Right atrium auricular region (tissue), 2 donors: ENCODE data around the gene SNAPC4. TPM values are rescaled to one million over a fixed set of nuclear protein-coding genes. Genes with fewer than 3 reads are reported as not detected.

Experiments
- DNase-seq: peaks from one replicate; pipeline ENCODE4 v3.0.0-alpha.2; 2019; ENCODE audit warnings: low spot score
- H3K27ac ChIP-seq, 2 donors: fragments of 200-600 bp; sonication (generic); 1 replicate in 1 of 2; 2 replicates in 1 of 2; pipeline ENCODE4 v1.5.1; 2016 to 2019
- H3K27me3 ChIP-seq, 2 donors: fragments of 200-600 bp; sonication (generic); one replicate each; pipeline versions ENCODE4 v1.5.1 to v1.6.0; 2017 to 2019
- H3K36me3 ChIP-seq: fragments of 200-600 bp; sonication (generic); one replicate; pipeline ENCODE4 v1.5.1; 2016
- H3K4me1 ChIP-seq, 2 donors: fragments of 200-600 bp; sonication (generic); one replicate each; pipeline versions ENCODE4 v1.5.1 to v1.6.0; 2017 to 2019
- H3K4me3 ChIP-seq, 2 donors: fragments of 200-600 bp; sonication (generic); 1 replicate in 1 of 2; 2 replicates in 1 of 2; pipeline ENCODE4 v1.5.1; 2017 to 2019; ENCODE audit warnings: mild to moderate bottlenecking in 1 of 2, moderate library complexity in 1 of 2
- H3K9me3 ChIP-seq, 2 donors: fragments of 200-600 bp; sonication (generic); one replicate each; pipeline ENCODE4 v1.5.1; 2019
- CTCF ChIP-seq, 2 donors: fragments of 200-600 bp; sonication (generic); IDR thresholded peaks; one replicate each; pipeline ENCODE4 v1.5.1; 2019; ENCODE audit warnings: antibody characterized with exemption in 2 of 2
- total RNA-seq, 2 donors: library from RNA; depleted of rRNA; stranded (reverse); fragments of >200 nt; gene quantifications; one replicate each; pipeline ENCODE4 v1.1.0, GENCODE V29; 2016

Gene SNAPC4
- total RNA-seq, 2 donors from 2014 or later, result 2.5 to 4.4 TPM

GRCh38 chr9:136403915-136404800 is 4.2 kb upstream of the SNAPC4 start:
- Histone ChIP-seq H3K36me3 (peaks cover 25% of the 10 kb centered on the region), H3K4me3 (no peak overlapping the region), H3K27ac (no peak overlapping the region), H3K4me1 (peaks cover 0 to 17% of the 10 kb centered on the region in 2 donors), H3K9me3 (no peaks in the 10 kb centered on the region), H3K27me3 (no peaks in the 10 kb centered on the region)
- DNase-seq, result no peak
- TF ChIP-seq CTCF (IDR thresholded peaks at IDR 0.05), result no peak

- H3K9me3 ChIP-seq, result no peaks in the 10 kb centered on the region
- H3K27me3 ChIP-seq, result no peaks in the 10 kb centered on the region
- H3K36me3 ChIP-seq, result peaks cover 25% of the 10 kb centered on the region
- DNase-seq, result no peak
- no peak for TF ChIP-seq CTCF (IDR thresholded peaks at IDR 0.05)
- no peak overlapping the region for H3K27ac ChIP-seq
- H3K4me1 ChIP-seq, result peaks cover 0 to 17% of the 10 kb centered on the region in 2 donors
- no peak overlapping the region for H3K4me3 ChIP-seq
These were observed 3.6 kb upstream of the SNAPC4 start for GRCh38 chr9:136403538-136403914.

GRCh38 chr9:136402067-136402466 is 2.1 kb upstream of the SNAPC4 start:
- Histone ChIP-seq H3K27me3 (no peaks in the 10 kb centered on the region), H3K4me3 (no peak overlapping the region), H3K36me3 (peaks cover 19% of the 10 kb centered on the region), H3K27ac (no peak overlapping the region), H3K9me3 (no peaks in the 10 kb centered on the region), H3K4me1 (peaks cover 0 to 21% of the 10 kb centered on the region in 2 donors)
- no peak for TF ChIP-seq CTCF (IDR thresholded peaks at IDR 0.05)
- DNase-seq, result no peak

- H3K36me3 ChIP-seq, result peaks cover 14% of the 10 kb centered on the region
- H3K27ac ChIP-seq, result no peak overlapping the region
- no peaks in the 10 kb centered on the region for H3K27me3 ChIP-seq
- H3K4me3 ChIP-seq, result no peak overlapping the region
- no peak for DNase-seq
- TF ChIP-seq CTCF (IDR thresholded peaks at IDR 0.05), result no peak
- H3K4me1 ChIP-seq, result peaks cover 0 to 21% of the 10 kb centered on the region in 2 donors
- no peaks in the 10 kb centered on the region for H3K9me3 ChIP-seq
These were observed 1.4 kb upstream of the SNAPC4 start for GRCh38 chr9:136401173-136401922.

- Histone ChIP-seq H3K36me3 (peaks cover 21% of the 10 kb centered on the region), H3K4me3 (peak overlapping the region; percentile 91 to 98), H3K9me3 (no peaks in the 10 kb centered on the region), H3K27ac (peak overlapping the region; percentile 38 to 62), H3K27me3 (no peaks in the 10 kb centered on the region), H3K4me1 (peaks cover 0 to 21% of the 10 kb centered on the region in 2 donors)
- no peak for TF ChIP-seq CTCF (IDR thresholded peaks at IDR 0.05)
- DNase-seq, result no peak
These were observed 563 bp downstream of the SNAPC4 start for GRCh38 chr9:136399176-136400037.
